ENCODE measurements around the gene ZNF316. TPM values are rescaled to one million over a fixed set of nuclear protein-coding genes. Genes with fewer than 3 reads are reported as not detected.

ZNF316 gene
- total RNA-seq, 4 donors from 2014 or later: 5.7 to 31.5 (median 11.7) TPM

GRCh38 chr7:6604458-6604857, 32.7 kb upstream of the ZNF316 start:
- TF ChIP-seq, protein P1, sequence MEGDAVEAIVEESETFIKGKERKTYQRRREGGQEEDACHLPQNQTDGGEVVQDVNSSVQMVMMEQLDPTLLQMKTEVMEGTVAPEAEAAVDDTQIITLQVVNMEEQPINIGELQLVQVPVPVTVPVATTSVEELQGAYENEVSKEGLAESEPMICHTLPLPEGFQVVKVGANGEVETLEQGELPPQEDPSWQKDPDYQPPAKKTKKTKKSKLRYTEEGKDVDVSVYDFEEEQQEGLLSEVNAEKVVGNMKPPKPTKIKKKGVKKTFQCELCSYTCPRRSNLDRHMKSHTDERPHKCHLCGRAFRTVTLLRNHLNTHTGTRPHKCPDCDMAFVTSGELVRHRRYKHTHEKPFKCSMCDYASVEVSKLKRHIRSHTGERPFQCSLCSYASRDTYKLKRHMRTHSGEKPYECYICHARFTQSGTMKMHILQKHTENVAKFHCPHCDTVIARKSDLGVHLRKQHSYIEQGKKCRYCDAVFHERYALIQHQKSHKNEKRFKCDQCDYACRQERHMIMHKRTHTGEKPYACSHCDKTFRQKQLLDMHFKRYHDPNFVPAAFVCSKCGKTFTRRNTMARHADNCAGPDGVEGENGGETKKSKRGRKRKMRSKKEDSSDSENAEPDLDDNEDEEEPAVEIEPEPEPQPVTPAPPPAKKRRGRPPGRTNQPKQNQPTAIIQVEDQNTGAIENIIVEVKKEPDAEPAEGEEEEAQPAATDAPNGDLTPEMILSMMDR (IDR thresholded peaks at IDR 0.05; ENCODE audit: low read depth): no peak

GRCh38 chr7:6606866-6607583, 30.1 kb upstream of the ZNF316 start:
- TF ChIP-seq, protein P1 (IDR thresholded peaks at IDR 0.05; ENCODE audit: low read depth): no peak

DNA sequence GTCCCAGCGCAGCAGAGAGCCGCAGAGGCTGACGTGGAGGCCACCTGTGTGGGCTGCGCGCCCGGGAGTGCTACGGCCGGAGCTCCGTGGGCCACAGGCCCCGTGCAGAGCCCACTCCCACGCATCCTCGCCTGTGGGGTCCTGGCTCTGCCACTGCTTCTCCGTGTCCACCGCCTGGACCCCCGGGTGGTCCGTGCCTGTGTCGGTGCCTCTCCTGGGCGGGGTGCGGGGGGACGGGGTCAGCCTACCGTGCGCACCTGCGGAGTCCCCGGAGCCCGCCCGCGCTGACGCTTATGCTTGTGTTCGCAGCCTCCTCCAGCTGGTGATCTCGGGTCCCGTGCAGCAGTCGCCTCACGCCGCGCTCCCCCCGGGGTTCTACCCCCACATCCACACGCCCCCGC, 29.5 kb upstream of the ZNF316 start:
- TF ChIP-seq, protein P1 (IDR thresholded peaks at IDR 0.05; ENCODE audit: low read depth): no peak

- TF ChIP-seq, protein P1 (IDR thresholded peaks at IDR 0.05; ENCODE audit: low read depth): no peak
These were observed 29.0 kb upstream of the ZNF316 start for GRCh38 chr7:6608081-6608480.

DNA sequence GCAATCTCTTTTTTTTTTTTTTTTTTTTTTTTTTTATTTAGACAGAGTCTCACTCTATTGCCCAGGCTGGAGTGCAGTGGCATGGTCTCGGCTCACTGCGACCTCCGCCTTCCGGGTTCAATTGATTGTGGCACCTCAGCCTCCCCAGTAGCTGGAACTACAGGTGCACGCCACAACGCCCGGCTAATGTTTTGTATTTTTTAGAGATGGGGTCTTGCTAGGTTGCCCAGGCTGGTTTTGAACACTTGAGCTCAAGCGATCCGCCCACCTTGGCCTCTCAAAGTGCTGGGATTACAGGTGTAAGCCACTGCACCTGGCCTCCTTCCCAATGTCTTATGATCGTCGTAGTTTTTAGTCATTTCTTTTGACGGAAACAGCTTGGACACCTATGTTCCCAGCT, 28.3 kb upstream of the ZNF316 start:
- TF ChIP-seq, protein P1 (IDR thresholded peaks at IDR 0.05; ENCODE audit: low read depth): no peak

DNA sequence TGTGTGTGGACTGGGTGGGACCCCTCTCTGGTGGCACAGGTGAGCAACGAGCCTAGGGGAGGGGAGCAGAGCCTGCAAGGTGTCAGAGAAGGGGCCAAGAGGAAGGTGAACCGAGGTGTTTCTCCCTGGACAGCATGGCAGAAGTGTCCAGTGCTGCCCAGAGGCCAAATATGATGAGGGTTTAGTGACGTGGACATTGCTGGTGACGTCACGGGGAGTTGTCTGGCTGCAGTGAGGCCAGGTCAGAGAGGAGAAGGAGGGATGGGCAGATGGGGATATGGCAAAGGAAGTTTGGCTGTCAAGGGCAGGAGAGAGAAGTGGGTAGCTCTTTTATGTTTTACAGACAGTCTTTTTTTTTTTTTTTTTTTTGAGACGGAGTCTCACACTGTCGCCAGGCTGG, 24.3 kb upstream of the ZNF316 start:
- TF ChIP-seq, protein P1 (IDR thresholded peaks at IDR 0.05; ENCODE audit: low read depth): no peak

DNA sequence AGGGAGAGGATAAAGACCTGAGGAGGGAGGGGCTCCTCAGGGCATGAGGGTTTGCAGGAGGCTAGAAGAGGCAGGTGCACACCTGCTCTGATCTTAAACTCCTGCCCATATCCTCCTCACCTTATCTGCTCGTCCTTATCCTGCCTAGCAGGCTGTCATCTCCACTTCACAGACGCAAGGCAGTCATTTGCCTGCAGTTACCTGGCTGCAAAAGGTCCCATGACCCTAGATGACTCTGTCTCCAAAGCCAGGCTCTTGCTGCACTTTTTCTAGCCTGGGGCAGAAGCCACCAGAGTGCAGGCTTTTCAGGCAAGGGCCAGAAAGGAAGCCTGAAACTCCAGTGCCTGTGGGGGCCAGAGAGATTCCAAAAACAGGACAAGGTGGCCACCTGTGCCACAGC, 23.4 kb upstream of the ZNF316 start:
- TF ChIP-seq, protein P1 (IDR thresholded peaks at IDR 0.05; ENCODE audit: low read depth): no peak
